Fibroblast of mammary gland (primary cell): Measurements from ENCODE around the gene CDC25A.
A peak's percentile ranks its signal among the peaks of the same experiment; 100 is the strongest.

Source experiments
- DNase-seq: peaks from one replicate; pipeline ENCODE4 v3.0.0-alpha.2; 2010; ENCODE audit warnings: low read depth
- H3K4me3 ChIP-seq: 2 replicates; pipeline ENCODE4 v1.5.1; 2011; ENCODE audit warnings: low read depth, mild to moderate bottlenecking, low read length, moderate library complexity; ENCODE audit not compliant: control insufficient read depth
- CTCF ChIP-seq: conservative IDR thresholded peaks from 2 replicates; pipeline ENCODE4 v1.5.1; 2011; ENCODE audit warnings: low read depth, low read length, inconsistent platforms; ENCODE audit not compliant: control insufficient read depth, insufficient read depth

Gene CDC25A

DNA sequence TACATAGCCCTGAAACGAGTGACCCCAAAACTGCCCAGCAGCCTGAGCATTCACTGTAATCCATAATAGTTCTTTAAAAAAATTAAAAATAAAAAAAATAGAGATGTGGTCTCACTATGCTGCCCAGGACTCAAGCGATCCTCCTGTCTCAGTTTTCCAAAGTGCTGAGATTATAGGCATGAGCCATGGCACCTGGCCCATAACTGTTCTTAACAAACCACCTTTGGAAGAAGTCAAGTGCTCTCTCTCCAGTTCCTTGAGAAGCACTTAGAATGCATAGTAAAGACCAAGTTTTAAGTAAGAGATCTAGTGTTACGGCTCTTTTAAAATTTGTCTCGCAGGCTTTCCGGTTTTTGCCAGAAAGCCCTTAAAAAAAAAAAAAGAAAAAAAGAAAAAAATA is 8.2 kb downstream of the CDC25A start:
- no peak for DNase-seq
- TF ChIP-seq CTCF = no peak
- no peak overlapping the region for H3K4me3 ChIP-seq

- no peak for TF ChIP-seq CTCF
- H3K4me3 ChIP-seq = no peak overlapping the region
- no peak for DNase-seq
These were observed 10.1 kb downstream of the CDC25A start for GRCh38 chr3:48178072-48178471.

DNA sequence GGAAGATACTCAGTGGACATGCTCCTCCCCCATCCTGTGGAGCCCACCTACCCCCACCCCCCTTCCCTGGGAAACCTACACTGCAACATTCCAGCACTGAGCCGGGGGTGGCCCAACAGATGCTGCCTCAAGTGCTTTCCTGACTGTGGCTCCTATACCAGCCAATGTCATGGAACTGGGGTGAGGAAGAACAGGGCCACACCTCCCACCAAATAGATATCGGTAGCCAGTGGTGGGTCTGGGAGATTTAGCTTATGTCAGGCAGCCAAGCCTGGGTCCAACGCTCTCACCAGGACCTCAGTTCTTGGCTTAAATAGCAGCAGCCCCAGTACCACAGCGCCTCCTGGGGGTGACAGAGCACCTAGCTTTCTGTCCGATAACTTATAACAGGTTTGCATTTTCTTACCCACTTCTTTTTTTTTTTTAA is 30.3 kb downstream of the CDC25A start:
- TF ChIP-seq CTCF = peak; percentile 84
- DNase-seq = peak; percentile 74
- H3K4me3 ChIP-seq = no peak overlapping the region

GRCh38 chr3:48157202-48157840 is 30.9 kb downstream of the CDC25A start:
- no peak for TF ChIP-seq CTCF
- H3K4me3 ChIP-seq = no peak overlapping the region
- no peak for DNase-seq

DNA sequence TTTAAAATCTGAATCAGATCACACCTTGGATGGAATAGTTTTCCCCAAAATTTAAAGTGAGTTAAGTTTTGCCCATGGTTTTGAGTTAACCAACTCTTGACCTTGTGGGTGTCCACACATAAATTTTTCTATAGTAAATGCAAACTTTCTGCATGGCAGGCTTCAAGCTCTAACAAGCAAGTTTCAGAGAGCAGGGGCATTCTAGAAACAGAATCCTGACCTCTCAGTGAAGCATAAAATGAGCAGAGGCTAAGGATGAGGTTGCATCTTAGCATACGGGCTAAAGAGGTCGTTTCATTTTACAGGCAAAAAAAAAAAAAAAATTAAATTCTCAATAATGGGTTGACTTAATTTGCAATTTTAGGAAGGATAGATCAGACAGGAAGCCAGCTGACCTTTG is 32.1 kb downstream of the CDC25A start:
- TF ChIP-seq CTCF = no peak
- H3K4me3 ChIP-seq = no peak overlapping the region
- no peak for DNase-seq

- no peak for TF ChIP-seq CTCF
- DNase-seq = peak; percentile 91
- H3K4me3 ChIP-seq = no peak overlapping the region
These were observed 33.1 kb downstream of the CDC25A start for GRCh38 chr3:48155122-48155521.
